GM12872 (cell line): ENCODE results near the gene PLA2G5.
A peak's percentile ranks its signal among the peaks of the same experiment; 100 is the strongest.

Experiments used
- CTCF ChIP-seq: IDR thresholded peaks from 3 replicates; pipeline ENCODE4 v1.5.1; 2011; ENCODE audit warnings: low read depth, mild to moderate bottlenecking, low read length, moderate library complexity; ENCODE audit not compliant: insufficient read depth

The PLA2G5 gene

GRCh38 chr1:20095564-20096434 lies 25.8 kb downstream of the PLA2G5 start:
- no peak for TF ChIP-seq CTCF

GRCh38 chr1:20096840-20097447 lies 26.9 kb downstream of the PLA2G5 start:
- no peak for TF ChIP-seq CTCF

- TF ChIP-seq CTCF: no peak
These were observed 29.5 kb downstream of the PLA2G5 start for GRCh38 chr1:20099533-20099932.

- TF ChIP-seq CTCF: peak; percentile 85
These were observed 30.8 kb downstream of the PLA2G5 start for GRCh38 chr1:20100632-20101355.

- TF ChIP-seq CTCF: no peak
These were observed 32.9 kb downstream of the PLA2G5 start for GRCh38 chr1:20102875-20103274.

GRCh38 chr1:20105856-20106255 lies 35.9 kb downstream of the PLA2G5 start:
- TF ChIP-seq CTCF: no peak

GRCh38 chr1:20107351-20107750 lies 37.4 kb downstream of the PLA2G5 start:
- no peak for TF ChIP-seq CTCF
